ENCODE data around the gene SH3TC1.

DNA sequence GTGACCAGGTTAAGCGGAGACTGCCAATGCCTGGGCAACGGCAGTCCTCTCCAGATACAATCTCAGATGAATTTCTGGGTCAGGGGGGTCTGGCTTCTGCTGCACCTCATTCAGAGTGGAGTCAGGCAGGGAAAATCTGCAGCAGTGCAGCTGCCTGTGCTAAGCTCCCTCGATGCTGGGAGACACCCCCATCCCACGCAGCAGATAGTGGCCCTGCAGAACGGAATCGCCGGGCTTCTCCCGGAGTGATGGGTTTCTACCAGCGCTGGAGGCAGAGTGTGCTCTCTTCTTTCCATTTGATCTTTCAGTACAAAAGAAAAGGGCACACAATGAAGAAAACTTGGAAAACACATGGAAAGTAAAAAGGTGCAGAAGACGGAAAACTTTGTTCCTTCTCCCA lies 45.6 kb upstream of the SH3TC1 start:
- TF ChIP-seq POLR2AphosphoS5 (IDR thresholded peaks at IDR 0.05) (no peak), CTCF (IDR thresholded peaks at IDR 0.05) (no peak), EP300 (IDR thresholded peaks at IDR 0.05) (no peak), POLR2A (IDR thresholded peaks at IDR 0.05; ENCODE audit: low read depth) (no peak)

Data from esophagus muscularis mucosa (tissue), 4 donors.